DMS114 treated with DMSO at 0.1 percent for 48 hours (cell line): ENCODE measurements around the gene MATN1.

Source experiments
- DNase-seq: peaks from one replicate; lab custom pipeline; 2025; ENCODE audit not compliant: unreplicated experiment; lab: John Stamatoyannopoulos, UW

The MATN1 gene

DNA sequence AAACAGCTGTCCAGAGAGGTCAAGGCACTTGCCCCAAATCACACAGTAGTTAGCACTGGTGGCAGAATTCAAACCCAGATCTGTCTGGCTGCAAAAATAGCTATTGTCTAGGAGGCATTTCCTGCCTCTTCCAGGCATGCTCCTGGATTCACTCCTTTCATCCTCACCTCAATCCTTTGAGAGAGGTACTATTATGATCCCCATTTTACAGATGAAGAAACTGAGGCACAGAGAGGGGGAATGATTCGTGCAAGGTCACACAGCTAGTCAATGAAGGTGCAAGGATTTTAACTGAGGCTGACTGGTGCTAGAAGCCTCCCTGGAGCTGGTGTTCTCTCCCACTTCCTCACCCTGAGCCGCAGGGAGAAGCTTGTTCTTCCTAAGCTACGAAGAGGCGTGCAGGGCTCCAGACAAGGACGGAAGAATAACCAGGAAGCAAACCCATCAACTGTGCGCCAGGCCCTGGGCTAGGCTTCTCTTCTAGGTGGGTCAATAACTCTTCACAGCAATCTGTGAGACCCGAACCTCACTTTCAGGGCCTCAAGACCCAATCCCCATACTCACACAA, 34.8 kb upstream of the MATN1 start:
- DNase-seq: no peak

DNA sequence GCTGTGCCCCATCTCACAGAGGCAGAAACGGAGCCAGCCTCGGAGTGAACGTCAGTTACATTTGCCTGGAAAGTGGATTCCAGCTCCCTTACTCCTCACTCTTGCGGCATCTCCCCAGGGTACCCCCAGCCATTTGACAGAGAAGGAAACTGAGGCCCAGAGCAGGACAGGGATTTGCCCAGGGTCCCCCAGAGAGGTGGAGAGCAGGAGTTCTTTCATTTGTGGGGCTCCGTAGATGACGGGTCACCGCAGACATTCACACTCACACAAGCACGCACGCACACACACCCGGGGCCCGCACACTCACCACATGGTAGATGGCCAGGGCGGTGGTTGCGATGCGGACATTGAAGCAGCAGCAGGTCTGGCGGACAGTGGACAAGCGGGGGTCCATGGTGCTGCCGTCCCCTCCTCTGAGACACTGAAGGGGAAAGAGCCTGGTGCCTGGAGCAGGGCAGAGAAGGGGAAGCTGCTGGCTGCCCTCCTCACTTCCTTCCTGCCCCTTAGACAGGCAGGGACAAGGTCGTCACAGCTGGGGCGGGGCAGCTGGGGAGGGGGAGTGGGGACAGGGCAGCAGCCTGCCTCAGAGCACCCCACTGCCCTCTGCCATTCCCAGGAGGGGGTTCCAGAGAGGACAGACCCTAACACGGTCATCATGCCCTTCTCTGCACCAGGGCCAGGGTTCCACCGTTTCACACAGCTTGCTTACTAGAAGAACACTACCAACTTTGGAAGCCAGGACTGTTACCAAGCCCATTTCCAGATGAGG, 34.2 kb upstream of the MATN1 start, which contains the start of gene LAPTM5:
Gene LAPTM5, minus strand, starts transcription at position 423 of the 769 bp plus-strand sequence. Its CDS starts 29 bp downstream, at position 394.
- DNase-seq: no peak

DNA sequence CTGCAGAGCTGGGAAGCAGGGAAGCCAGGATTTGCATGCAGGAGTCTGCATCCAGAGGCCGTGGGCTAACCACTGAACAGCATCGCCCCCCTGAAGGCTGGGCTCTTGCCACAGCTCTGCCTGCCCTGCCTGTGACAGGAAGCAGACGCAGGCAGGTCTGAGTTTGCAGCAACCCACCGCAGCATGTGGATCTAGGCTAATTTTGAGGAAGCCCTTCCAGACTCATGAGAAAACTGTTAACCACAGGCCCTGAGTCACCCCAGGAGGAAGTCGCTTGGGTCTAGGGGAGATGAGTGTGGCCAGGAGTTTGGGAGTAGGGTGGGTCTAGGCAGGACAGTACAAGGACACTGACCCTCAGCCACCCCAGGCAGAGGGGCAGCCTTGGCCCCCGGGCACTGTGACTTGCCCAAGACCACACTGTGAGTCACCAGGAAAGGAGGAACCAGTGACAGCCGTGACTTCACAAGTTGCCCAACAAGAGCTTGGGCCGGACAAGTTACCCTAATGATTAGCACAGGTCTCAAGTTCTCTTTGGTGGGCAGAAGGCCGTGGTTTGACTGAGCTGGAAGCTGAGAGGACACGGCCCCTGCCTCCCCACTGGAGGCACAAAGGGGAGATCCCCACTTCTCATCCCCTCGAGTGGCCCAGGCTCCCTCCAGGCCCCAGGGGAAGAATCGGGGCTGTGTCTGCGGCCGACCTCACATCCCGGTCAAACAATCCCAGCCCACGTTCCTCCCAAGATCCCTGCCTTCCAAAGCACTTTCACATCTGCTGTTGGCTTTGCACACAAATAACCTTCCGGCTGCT, 33.4 kb upstream of the MATN1 start:
- no peak for DNase-seq

DNA sequence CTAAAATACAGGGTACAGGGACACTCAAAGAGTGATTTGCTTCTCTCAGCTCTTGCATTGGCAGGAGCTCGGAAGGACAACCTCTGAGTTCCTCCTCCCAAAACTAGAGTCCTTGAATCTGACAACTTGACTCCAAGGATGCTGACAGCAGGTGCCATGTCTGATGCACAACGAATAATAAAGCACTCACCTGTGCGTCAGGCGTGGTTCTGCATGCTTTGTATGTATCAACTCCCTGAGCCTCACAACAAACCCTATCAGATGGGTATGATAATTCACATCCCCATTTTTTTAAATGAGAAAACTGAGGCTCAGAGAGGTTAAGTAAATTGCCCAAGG, 32.8 kb upstream of the MATN1 start:
- no peak for DNase-seq

DNA sequence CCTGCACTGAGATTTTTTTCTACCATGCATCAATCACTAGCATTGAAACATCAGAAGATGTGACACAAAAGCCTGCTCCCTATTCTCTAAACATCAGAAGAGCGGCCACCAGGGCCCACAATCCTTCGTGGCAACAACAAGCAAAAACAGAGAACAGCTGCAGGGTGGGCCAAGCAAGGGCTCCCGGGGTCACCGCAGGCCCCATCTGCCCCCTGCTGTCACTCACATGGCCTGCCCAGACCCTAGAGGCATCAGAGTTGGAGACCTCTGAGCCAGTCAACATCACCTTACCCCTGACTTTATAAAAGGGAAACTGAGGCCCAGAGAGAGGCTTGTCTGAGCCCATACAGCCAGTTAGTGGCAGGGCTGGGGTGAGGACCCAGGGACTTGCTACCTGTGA, 32.4 kb upstream of the MATN1 start:
- DNase-seq: no peak

DNA sequence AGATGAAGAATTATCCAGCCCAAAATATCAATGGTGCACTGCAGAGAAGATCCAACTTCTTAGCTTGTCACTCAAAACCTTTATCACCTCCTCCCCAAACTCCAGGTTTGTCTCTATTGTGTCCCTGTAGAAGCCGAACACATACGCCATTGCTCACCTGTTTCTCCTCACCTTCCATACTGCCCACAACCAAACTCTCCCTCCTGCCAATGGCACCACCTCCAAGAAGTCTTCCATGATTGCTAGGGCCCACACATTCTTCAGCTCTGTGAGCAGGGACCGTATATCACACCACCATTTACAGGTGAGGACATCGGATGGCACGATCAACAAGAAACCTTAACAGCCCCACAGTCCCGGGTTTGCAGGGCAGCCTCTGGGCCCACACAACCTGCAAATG, 31.9 kb upstream of the MATN1 start:
- no peak for DNase-seq

DNA sequence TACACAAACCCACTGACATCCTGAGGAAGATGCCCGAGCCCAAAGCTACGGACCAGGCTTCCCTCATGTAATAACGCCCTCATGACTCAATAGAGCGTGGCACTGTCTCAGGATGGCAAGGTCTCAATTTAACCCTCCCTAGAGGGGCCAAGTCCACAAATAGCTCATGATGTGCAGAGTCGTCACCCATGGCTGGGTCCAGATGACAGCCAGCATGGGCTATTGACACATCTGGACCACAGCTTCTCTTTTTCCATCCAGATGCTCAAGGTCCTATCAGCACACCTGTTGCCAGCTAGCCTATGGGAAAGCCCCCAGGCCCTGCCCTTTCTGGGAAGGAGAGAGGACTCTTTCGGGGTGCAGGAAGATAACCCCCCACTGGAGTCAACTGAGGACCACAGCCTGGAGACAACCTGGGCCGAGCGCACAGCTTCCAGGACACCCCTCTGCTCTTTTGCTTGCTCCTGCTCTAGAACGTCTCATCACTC, 31.3 kb upstream of the MATN1 start:
- no peak for DNase-seq

DNA sequence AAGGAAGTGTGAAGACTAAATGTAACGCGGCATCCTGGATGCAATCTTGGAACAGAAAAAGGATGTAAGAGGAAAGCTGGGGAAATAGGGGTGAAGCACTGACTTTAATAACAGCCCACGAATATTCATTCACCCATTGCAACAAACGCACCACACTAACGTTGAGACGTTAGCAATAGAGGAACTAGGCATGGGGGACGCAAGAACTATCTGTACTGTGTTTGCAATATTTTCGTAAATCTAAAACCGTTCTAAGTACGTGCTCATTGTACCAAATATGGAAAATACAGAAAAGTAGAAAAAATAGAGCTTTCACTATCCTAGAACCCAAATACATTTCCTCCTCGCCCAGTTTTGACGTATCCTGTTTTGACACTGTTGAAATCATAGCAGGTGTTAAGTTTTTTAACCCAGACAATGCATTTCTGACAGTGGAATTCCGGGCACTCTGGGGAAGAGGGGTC, 30.3 kb upstream of the MATN1 start:
- DNase-seq: no peak

DNA sequence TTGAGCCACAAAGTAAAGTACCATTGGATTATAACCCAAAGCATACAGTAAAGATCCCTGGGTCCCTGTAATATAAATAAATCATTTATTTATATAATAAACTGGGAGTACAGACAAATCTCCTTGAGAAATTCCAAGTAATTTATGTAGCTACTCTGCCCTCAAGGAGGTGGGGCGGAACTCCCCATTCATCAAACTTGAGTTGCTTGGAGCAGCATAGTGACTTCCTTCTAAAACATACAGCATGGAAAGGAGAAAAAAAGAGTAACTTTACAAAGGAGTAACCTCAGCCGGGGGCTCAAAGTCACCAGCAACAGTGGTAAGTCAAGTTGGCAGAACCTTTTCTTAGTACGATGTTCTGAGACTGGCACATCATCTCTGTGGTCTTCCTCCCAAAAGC, 29.7 kb upstream of the MATN1 start:
- no peak for DNase-seq

DNA sequence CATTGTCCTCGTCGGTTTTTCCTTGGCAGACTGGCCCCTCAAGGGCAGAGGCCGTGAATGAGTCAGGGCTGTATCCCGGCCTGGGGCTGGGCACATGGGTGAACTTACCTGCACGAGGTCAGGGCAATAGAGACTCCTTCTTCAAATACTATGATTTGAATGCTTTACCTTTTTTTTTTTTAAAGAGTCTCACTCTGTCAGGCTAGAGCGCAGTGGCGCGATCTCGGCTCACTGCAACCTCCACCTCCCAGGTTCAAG, 29.2 kb upstream of the MATN1 start:
- DNase-seq: no peak

DNA sequence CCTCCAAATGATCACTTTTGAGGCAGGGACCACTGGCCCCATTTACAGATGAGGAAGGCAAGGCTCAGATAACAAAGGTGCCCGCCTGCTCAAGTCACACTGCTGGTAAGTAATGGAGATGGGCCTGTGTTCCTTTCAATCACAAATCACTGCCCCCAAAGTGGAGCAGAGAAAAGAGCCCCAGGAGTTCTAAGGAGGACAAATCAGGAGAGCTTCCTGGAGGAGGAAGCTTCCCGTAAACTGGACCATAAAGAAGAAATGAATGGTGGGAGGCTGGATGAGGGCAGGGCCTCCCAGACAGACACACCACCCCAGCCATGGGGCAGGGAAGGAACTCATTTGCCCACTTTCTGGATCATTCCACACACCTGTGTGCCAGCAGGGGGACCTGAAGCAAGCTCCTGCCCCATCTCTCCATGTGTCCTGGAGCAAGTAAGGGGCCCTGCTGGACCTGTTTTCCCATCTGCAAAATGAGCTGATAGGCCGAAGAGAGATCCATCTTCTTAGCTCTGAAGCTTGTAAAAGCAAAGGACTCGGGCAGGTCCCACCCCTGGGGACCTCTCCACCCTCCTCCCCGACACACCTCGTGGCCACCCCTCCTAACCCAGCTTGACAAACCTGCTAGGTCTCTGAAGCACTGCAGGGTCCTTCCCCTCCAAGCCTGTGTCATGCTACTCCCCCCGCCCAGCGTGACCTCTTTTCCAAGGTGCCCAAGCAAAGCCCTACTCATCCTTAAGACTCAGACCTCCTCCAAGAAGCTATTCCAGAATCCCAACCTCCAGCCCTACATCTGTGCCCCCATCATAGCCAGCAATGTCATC, 28.7 kb upstream of the MATN1 start:
- no peak for DNase-seq

DNA sequence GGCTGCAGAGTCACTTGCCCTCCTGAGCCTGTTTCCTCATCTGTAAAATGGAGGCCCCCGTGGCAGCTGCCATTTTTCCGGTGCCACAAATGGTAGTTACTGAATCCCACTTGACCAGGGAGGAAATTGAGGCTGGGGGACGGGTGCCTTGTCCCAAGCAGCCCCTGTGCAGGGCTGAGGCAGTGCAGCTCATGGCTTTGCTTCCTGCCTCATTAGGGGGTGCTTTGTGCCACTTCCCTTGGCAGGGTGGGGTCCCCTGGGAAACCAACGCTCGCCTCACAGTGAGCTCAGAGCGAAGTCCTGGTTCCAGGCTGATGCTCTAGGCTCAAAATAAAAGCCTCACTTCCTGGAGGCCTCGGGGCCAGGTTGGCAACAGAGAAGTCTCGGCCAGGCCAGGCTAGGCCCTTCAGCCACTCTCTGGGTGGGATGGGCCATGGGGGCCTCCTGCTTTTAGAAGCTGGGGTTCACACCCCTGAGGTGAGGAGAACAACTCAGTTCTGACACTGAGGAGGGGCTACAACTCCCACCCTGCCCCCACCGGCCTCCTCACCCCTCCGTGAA, 27.4 kb upstream of the MATN1 start:
- DNase-seq: no peak

DNA sequence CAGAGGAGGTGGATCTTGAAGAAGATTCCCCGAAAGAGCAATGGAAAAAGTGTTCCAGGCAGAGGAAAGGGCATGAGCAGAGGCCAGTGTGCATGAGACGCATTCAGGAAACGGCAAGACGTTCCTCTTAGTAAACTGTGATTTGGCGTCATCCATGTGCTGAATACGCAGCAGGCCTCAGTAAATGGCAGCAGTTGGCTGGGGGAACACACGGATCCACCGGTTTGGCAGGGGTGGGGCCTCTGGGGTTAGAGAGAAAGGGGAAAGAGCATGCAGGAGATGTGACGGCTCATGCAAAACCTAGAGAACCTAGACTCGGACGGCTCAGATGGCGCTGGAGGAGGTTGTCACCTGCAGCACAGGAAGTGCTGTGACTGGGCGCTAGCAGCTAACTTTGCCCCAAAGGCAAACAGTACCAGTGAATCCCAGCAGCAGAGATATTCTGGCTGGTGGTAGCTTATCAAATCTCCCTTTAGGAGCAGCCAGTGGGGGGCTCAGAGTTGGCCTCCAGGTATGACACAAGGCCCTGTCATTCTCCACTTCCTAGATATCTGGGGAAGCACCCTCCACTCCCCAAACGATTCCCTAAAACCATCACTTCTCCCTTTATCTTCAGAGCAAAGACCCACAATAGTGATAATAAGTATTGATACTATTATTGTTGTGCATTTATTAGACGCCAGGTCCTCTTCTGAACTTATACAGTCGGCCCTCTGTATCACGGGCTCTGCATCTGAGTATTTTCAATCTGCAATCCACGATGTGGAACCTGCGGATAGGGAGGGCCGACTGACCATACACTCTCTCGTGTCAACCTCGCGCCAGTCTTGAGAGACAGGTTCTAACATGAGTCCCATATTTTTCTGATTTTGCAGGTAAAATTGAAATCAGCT, 26.6 kb upstream of the MATN1 start:
- no peak for DNase-seq

DNA sequence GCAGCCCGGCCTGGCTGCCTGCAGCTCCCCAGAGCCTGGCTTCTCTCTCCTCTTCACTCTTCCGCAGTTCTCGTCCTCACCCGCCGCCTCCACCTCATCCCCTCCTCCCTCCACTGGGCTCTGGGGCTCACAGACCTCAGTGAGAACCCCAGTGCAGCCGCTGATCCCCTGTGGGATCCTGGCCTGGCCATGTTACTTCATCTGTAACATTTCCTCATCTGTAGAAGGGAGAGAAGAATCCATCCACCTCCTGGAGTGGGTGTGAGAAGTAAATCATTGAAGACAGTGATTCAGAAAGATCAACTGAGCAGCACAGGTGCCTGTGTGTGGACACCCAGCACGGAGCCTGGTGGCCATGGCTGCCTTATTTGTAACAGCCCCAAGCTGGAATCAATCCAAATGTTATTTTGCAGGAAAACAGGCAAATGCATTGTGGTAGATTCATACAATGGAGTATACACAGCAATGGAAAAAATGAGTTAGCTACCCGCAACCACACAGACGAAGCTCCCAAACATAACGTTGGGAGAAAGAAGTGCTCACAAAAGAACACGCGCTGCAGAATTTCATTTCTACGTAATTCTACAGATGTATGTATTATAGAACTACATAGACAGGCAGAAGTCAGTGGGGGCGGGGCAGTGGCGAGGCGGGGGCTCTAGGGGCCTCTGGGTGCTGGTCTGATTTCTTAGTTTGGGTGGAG, 25.5 kb upstream of the MATN1 start:
- DNase-seq: no peak

DNA sequence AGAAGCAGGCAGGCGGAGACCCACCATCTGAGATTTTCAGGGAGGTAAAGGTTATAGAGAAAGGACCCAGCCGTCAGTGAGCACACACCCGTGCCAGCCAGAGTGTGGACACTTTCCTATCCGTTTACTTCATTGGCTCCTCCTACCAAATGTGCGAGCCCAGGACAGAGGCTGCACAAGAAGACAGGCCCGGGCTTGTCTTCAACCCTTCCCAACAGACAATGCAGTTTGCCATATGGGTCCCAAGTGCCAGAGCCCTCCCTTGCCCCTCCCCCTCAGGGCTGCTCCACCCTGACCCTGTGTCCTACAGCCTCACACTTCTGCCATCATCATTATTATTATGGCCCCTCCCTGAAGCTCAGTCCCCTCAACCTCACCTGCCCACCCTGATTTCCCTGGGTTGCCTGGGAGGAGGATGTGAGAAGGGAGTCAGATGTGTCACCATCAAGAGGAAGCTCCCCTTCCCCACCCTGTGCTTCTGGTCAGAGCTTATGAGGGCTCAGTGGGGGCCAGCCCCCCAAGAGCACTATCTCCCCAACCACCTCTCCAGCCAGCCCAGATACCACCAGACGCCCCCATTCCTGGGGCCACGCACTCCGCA, 24.8 kb upstream of the MATN1 start:
- DNase-seq: no peak

DNA sequence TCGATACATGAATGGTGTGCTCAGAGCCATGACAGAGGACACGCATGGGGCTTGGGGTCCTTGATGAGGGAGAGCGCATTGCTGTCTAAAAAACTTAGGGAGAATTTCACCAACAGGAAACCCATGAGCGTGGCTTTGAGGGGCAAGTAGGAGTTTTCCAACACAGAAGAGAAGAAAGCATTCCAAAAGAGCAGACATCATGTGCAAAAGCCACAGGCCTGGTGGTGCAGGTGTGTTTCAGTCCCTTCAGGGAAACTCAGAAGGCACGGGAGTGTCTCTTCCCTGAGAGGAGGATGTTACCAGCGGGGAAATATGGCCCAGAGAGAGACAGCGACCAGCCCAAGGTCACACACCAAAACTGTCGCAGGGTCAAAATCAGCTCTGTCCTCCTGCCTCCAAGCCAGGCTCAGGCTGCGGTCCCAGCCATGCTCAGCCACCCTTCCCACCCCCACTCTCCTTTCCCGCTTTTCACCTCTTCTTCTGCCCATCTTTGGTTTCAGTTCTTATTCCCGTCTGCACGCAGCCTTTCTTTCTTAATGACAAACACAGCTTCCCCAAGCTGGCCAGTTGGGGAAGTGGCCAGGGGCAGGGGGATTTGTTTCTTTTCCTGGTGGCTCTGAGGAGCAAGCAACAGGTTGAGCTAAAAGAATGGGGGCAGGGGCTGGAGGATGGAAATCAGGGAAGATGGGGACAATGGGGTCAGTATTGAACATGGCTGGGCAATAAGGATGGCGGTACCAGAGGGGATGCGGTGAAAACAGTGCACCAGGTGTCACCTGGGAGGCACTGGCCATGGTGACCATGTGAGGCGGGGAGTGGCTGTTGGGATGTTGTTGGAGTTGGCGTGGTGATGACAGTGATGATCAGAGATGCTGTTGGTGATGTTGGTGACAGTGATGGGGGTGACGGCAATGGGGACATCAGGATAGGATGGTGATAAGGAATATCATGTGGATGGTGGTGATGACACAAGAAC, 23.9 kb upstream of the MATN1 start:
- no peak for DNase-seq

DNA sequence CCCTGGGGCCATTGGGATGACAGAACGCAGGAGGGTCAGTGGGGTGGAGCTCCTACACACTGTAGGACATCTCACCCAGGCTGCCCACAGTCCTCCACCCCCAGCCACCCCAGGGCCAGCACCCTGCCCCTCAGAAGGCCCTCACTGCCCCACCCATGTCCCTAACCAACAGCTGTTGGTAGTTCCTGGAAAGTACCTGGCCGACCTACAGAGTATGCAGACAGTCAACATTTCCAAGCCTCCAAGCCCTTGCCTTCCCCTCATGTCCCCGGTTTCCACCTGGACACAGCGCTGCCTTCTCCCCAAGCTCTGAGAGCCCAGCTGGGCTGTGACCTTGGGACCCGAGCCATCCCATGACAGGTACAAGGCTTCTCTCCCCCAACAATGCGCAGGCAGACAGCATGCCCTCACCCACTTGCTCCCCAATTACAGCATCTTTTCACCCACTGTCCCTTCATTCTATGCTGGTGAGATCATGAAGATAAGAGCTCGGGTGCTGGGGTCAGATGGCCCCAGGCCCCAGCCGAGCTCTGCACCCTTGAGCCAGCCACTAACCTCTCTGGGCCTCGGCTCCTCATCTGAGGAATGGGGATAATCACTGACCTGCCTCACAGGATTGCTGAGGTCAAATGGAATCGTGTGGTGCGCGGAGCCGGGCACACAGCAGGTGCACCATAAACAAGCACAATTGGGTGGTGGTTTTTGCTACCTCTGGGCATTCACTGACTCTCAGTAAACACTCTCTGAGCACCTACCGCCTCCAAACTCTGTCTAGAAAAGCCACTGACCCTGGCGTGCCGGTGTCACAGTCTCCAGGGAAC, 23.0 kb upstream of the MATN1 start:
- DNase-seq: no peak
